ENCODE results near the gene KCTD20.

Gene KCTD20

GRCh38 chr6:36515844-36516243 is 73.0 kb downstream of the KCTD20 start:
- no peaks in the 10 kb centered on the region for H3K9me3 ChIP-seq (ENCODE audit: insufficient read depth, low read depth, low read length)
- H3K4me3 ChIP-seq (ENCODE audit: low read length), result no peak overlapping the region
- H3K4me1 ChIP-seq (ENCODE audit: insufficient read depth, low read length), result no peaks in the 10 kb centered on the region
- WGBS, result 92% methylated on average over 2 of the region's 3 CpGs
- H3K27ac ChIP-seq (ENCODE audit: low read depth, low read length), result no peak overlapping the region
- no peaks in the 10 kb centered on the region for H3K27me3 ChIP-seq (ENCODE audit: insufficient read depth, low read length)
- H3K36me3 ChIP-seq (ENCODE audit: insufficient read depth, low read length), result peaks cover 83% of the 10 kb centered on the region
- no peak overlapping the region for H3K9ac ChIP-seq (ENCODE audit: low read depth, low read length)

DNA sequence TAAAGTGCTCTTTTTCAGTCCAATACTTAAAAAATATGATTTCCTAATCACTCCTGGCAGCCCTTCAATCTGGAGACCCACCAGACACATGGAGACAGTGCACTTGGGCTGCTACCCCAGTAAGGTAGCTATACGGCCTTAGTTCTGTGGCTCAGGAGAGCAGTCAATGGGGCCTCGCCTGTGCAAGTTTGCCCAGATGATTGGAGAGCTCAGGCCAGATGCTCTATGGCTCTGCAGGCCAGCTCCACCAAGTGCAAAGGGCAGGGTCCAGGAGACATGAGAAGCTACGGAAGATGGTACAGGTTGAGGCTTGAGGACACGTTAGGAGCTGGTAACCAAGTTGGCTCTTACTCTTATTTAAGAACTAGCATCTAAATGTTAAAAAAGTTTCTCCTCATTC is 73.8 kb downstream of the KCTD20 start:
- H3K9me3 ChIP-seq (ENCODE audit: insufficient read depth, low read depth, low read length), result no peaks in the 10 kb centered on the region
- peaks cover 85% of the 10 kb centered on the region for H3K36me3 ChIP-seq (ENCODE audit: insufficient read depth, low read length)
- no peak overlapping the region for H3K27ac ChIP-seq (ENCODE audit: low read depth, low read length)
- H3K4me3 ChIP-seq (ENCODE audit: low read length), result no peak overlapping the region
- WGBS, result 96% methylated on average over 4 of the region's 4 CpGs
- no peaks in the 10 kb centered on the region for H3K27me3 ChIP-seq (ENCODE audit: insufficient read depth, low read length)
- no peaks in the 10 kb centered on the region for H3K4me1 ChIP-seq (ENCODE audit: insufficient read depth, low read length)
- no peak overlapping the region for H3K9ac ChIP-seq (ENCODE audit: low read depth, low read length)

- H3K9me3 ChIP-seq (ENCODE audit: insufficient read depth, low read depth, low read length), result no peaks in the 10 kb centered on the region
- H3K4me3 ChIP-seq (ENCODE audit: low read length), result no peak overlapping the region
- H3K27ac ChIP-seq (ENCODE audit: low read depth, low read length), result no peak overlapping the region
- no peaks in the 10 kb centered on the region for H3K4me1 ChIP-seq (ENCODE audit: insufficient read depth, low read length)
- H3K9ac ChIP-seq (ENCODE audit: low read depth, low read length), result no peak overlapping the region
- H3K36me3 ChIP-seq (ENCODE audit: insufficient read depth, low read length), result peaks cover 85% of the 10 kb centered on the region
- no peaks in the 10 kb centered on the region for H3K27me3 ChIP-seq (ENCODE audit: insufficient read depth, low read length)
These were observed 74.2 kb downstream of the KCTD20 start for GRCh38 chr6:36516988-36517387.

DNA sequence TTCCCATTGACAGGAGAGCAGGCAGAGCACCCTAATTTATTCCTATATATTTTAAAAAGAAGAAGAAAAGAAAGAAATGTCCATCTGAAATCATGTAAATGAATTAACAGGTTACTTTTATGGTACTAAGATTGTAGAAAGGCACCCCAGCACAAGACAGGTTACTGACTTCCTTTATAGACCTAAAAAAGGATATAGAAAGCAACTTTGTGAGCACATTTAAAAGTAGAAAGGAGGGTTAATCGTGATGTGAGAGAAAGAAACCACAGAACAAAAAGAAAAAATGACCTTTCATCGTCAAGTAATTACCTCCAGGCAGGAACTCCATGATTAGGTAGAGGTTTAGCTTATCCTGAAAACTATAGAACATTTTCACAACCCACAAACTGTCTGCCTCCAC is 74.6 kb downstream of the KCTD20 start:
- Histone ChIP-seq H3K9ac (ENCODE audit: low read depth, low read length) (no peak overlapping the region), H3K4me1 (ENCODE audit: insufficient read depth, low read length) (no peaks in the 10 kb centered on the region), H3K4me3 (ENCODE audit: low read length) (no peak overlapping the region), H3K36me3 (ENCODE audit: insufficient read depth, low read length) (peaks cover 85% of the 10 kb centered on the region), H3K27ac (ENCODE audit: low read depth, low read length) (no peak overlapping the region), H3K27me3 (ENCODE audit: insufficient read depth, low read length) (no peaks in the 10 kb centered on the region), H3K9me3 (ENCODE audit: insufficient read depth, low read depth, low read length) (no peaks in the 10 kb centered on the region)
- WGBS, result 100% methylated on average over 1 of the region's 2 CpGs

- no peaks in the 10 kb centered on the region for H3K27me3 ChIP-seq (ENCODE audit: insufficient read depth, low read length)
- peaks cover 92% of the 10 kb centered on the region for H3K36me3 ChIP-seq (ENCODE audit: insufficient read depth, low read length)
These were observed 76.6 kb downstream of the KCTD20 start for GRCh38 chr6:36519352-36519751.

GRCh38 chr6:36523451-36523850 is 80.7 kb downstream of the KCTD20 start:
- H3K36me3 ChIP-seq (ENCODE audit: insufficient read depth, low read length), result peaks cover 74% of the 10 kb centered on the region
- H3K9ac ChIP-seq (ENCODE audit: low read depth, low read length), result no peak overlapping the region
- no peaks in the 10 kb centered on the region for H3K27me3 ChIP-seq (ENCODE audit: insufficient read depth, low read length)
- H3K9me3 ChIP-seq (ENCODE audit: insufficient read depth, low read depth, low read length), result no peaks in the 10 kb centered on the region
- no peaks in the 10 kb centered on the region for H3K4me1 ChIP-seq (ENCODE audit: insufficient read depth, low read length)
- no peak overlapping the region for H3K27ac ChIP-seq (ENCODE audit: low read depth, low read length)
- WGBS, result 96% methylated on average over 8 of the region's 8 CpGs
- H3K4me3 ChIP-seq (ENCODE audit: low read length), result no peak overlapping the region

More at GRCh38 chr6:36519352-36519751, 76.6 kb downstream of the KCTD20 start:
- Histone ChIP-seq H3K4me1 (ENCODE audit: insufficient read depth, low read length) (no peaks in the 10 kb centered on the region), H3K9me3 (ENCODE audit: insufficient read depth, low read depth, low read length) (no peaks in the 10 kb centered on the region), H3K4me3 (ENCODE audit: low read length) (no peak overlapping the region), H3K9ac (ENCODE audit: low read depth, low read length) (no peak overlapping the region), H3K27ac (ENCODE audit: low read depth, low read length) (no peak overlapping the region)

- 98% methylated on average over 5 of the region's 6 CpGs for WGBS
- Histone ChIP-seq H3K27me3 (ENCODE audit: insufficient read depth, low read length) (no peaks in the 10 kb centered on the region), H3K9ac (ENCODE audit: low read depth, low read length) (no peak overlapping the region), H3K27ac (ENCODE audit: low read depth, low read length) (no peak overlapping the region), H3K36me3 (ENCODE audit: insufficient read depth, low read length) (peaks cover 68% of the 10 kb centered on the region), H3K4me1 (ENCODE audit: insufficient read depth, low read length) (no peaks in the 10 kb centered on the region), H3K4me3 (ENCODE audit: low read length) (no peak overlapping the region), H3K9me3 (ENCODE audit: insufficient read depth, low read depth, low read length) (no peaks in the 10 kb centered on the region)
These were observed 81.2 kb downstream of the KCTD20 start for GRCh38 chr6:36523936-36524499.

DNA sequence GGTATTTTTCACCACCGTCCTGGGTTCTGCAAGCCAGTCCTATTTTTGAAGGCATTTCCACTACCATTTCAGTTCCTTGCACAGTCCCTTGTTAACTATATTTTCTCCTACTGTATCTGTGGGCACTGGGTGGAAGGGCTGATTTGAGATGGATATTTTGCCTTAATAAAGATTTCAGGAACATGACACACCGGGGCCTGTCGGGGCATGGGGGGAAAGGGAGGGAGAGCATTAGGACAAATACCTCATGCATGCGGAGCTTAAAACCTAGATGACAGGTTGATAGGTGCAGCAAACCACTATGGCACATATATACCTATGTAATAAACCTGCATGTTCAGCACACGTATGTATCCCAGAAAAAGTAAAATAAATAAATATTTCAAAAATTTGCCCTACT is 82.1 kb downstream of the KCTD20 start:
- H3K9ac ChIP-seq (ENCODE audit: low read depth, low read length), result no peak overlapping the region
- no peak overlapping the region for H3K4me3 ChIP-seq (ENCODE audit: low read length)
- peaks cover 60% of the 10 kb centered on the region for H3K36me3 ChIP-seq (ENCODE audit: insufficient read depth, low read length)
- no peaks in the 10 kb centered on the region for H3K27me3 ChIP-seq (ENCODE audit: insufficient read depth, low read length)
- H3K27ac ChIP-seq (ENCODE audit: low read depth, low read length), result no peak overlapping the region
- no peaks in the 10 kb centered on the region for H3K4me1 ChIP-seq (ENCODE audit: insufficient read depth, low read length)
- over 99% methylated on average over 5 of the region's 5 CpGs for WGBS
- H3K9me3 ChIP-seq (ENCODE audit: insufficient read depth, low read depth, low read length), result no peaks in the 10 kb centered on the region

- no peak overlapping the region for H3K9ac ChIP-seq (ENCODE audit: low read depth, low read length)
- no peaks in the 10 kb centered on the region for H3K4me1 ChIP-seq (ENCODE audit: insufficient read depth, low read length)
- H3K36me3 ChIP-seq (ENCODE audit: insufficient read depth, low read length), result peaks cover 55% of the 10 kb centered on the region
- H3K4me3 ChIP-seq (ENCODE audit: low read length), result no peak overlapping the region
- no peaks in the 10 kb centered on the region for H3K27me3 ChIP-seq (ENCODE audit: insufficient read depth, low read length)
- WGBS, result 98% methylated on average over 2 of the region's 2 CpGs
- H3K9me3 ChIP-seq (ENCODE audit: insufficient read depth, low read depth, low read length), result no peaks in the 10 kb centered on the region
- no peak overlapping the region for H3K27ac ChIP-seq (ENCODE audit: low read depth, low read length)
These were observed 82.5 kb downstream of the KCTD20 start for GRCh38 chr6:36525346-36525745.

GRCh38 chr6:36526066-36526465 is 83.3 kb downstream of the KCTD20 start:
- Histone ChIP-seq H3K4me1 (ENCODE audit: insufficient read depth, low read length) (no peaks in the 10 kb centered on the region), H3K4me3 (ENCODE audit: low read length) (no peak overlapping the region), H3K27me3 (ENCODE audit: insufficient read depth, low read length) (no peaks in the 10 kb centered on the region), H3K9ac (ENCODE audit: low read depth, low read length) (no peak overlapping the region), H3K27ac (ENCODE audit: low read depth, low read length) (no peak overlapping the region), H3K9me3 (ENCODE audit: insufficient read depth, low read depth, low read length) (no peaks in the 10 kb centered on the region), H3K36me3 (ENCODE audit: insufficient read depth, low read length) (peaks cover 48% of the 10 kb centered on the region)
- WGBS, result 96% methylated on average over 2 of the region's 2 CpGs

DNA sequence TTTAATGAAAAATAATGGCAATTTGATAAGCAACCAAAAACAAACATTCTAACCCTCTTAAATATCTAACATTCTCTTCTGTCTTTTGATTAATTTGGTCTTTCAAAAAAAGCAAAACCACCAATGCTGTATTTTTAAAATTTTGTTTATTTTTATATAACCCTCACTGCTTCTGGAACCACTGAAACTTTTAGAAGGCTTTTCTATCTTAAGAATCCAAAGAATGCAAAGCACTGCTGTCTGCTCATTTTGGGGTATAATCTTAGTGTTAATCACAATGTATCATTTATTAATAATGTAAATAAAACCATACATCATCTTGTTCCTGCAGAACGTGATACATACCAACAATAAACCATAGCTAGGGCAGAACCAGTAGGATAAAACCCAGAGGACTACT is 90.5 kb downstream of the KCTD20 start:
- 97% methylated on average over 1 of the region's 1 CpG for WGBS
- no peaks in the 10 kb centered on the region for H3K4me1 ChIP-seq (ENCODE audit: insufficient read depth, low read length)
- H3K9me3 ChIP-seq (ENCODE audit: insufficient read depth, low read depth, low read length), result no peaks in the 10 kb centered on the region
- no peak overlapping the region for H3K27ac ChIP-seq (ENCODE audit: low read depth, low read length)
- H3K9ac ChIP-seq (ENCODE audit: low read depth, low read length), result no peak overlapping the region
- no peaks in the 10 kb centered on the region for H3K27me3 ChIP-seq (ENCODE audit: insufficient read depth, low read length)
- H3K36me3 ChIP-seq (ENCODE audit: insufficient read depth, low read length), result peaks cover 19% of the 10 kb centered on the region
- H3K4me3 ChIP-seq (ENCODE audit: low read length), result no peak overlapping the region

DNA sequence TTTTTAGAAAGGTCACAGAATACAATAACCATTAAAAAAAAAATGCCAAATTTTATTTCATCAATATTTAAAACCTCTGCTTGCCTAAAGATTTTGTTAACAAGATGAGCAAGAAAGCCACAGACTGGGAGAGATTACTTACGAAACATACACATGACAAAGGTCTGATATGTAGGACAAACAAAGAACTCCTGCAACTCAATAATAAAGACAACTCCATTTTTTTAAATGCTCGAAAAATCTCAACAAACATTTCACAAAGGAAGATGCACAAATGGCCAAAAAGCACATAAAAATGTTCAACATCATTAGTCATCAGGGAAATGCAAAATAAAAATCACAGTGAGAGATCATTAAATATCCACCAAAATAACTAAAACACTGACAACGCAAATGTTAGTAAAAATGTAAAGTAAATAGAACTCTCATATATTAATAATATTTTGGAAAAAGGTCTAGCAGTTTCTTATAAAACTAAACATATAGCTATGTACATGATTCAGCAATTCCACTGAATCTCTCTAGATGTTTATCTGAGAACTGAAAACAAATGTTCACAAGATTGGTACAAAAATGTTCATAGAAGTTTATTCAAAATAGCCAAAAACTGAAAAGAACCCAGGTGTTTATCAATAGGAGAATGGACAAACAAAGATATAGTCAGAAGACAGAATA is 94.2 kb downstream of the KCTD20 start:
- Histone ChIP-seq H3K9ac (ENCODE audit: low read depth, low read length) (no peak overlapping the region), H3K27me3 (ENCODE audit: insufficient read depth, low read length) (no peaks in the 10 kb centered on the region), H3K9me3 (ENCODE audit: insufficient read depth, low read depth, low read length) (no peaks in the 10 kb centered on the region), H3K27ac (ENCODE audit: low read depth, low read length) (no peak overlapping the region), H3K36me3 (ENCODE audit: insufficient read depth, low read length) (peaks cover 49% of the 10 kb centered on the region), H3K4me1 (ENCODE audit: insufficient read depth, low read length) (no peaks in the 10 kb centered on the region), H3K4me3 (ENCODE audit: low read length) (no peak overlapping the region)
- WGBS, result 92% methylated on average over 2 of the region's 3 CpGs

All from HUES64 (cell line).